Measurements from ENCODE around the gene PDSS2.

DNA sequence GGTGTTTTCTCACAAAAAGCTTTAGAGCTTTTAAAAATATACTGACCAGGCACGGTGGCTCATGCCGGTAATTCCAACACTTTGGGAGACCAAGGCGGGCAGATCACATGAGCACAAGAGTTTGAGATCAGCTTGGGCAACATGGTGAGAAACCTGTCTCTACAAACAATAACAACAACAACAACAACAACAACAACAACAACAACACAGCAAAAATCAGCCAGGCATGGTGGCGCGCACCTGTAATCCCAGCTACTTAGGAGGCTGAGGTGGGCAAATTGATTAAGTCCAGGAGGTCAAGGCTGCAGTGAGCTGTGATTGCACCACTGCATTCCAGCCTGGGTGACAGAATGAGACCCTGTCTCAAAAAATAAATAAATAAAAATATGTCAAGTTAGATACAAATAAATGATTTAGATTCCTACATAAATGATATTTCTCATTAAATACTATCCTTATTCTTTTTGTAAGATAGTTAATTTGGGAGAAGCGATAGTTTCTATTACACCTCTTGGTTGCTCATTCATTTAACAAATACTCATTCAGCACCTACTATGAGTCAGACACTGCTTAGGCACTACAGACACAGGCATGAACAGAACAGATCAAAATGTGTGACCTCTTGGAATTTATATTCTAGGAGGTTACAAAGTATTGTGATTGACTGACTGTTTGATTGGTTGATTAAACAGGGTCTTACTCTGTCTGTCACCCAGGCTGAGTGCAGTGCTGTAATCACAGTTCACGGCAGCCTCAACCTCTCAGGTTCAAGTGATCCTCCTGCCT is 260.5 kb downstream of the PDSS2 start:
- TF ChIP-seq, protein P1, sequence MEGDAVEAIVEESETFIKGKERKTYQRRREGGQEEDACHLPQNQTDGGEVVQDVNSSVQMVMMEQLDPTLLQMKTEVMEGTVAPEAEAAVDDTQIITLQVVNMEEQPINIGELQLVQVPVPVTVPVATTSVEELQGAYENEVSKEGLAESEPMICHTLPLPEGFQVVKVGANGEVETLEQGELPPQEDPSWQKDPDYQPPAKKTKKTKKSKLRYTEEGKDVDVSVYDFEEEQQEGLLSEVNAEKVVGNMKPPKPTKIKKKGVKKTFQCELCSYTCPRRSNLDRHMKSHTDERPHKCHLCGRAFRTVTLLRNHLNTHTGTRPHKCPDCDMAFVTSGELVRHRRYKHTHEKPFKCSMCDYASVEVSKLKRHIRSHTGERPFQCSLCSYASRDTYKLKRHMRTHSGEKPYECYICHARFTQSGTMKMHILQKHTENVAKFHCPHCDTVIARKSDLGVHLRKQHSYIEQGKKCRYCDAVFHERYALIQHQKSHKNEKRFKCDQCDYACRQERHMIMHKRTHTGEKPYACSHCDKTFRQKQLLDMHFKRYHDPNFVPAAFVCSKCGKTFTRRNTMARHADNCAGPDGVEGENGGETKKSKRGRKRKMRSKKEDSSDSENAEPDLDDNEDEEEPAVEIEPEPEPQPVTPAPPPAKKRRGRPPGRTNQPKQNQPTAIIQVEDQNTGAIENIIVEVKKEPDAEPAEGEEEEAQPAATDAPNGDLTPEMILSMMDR (IDR thresholded peaks at IDR 0.05), result no peak
- TF ChIP-seq EZH2 (IDR thresholded peaks at IDR 0.05; ENCODE audit: borderline replicate concordance, insufficient read depth, low read depth, low read length, poor library complexity, severe bottlenecking), result no peak

All from B cell (primary cell).